ENCODE measurements around the gene TMEM143. TPM values are rescaled to one million over a fixed set of nuclear protein-coding genes. Genes with fewer than 3 reads are reported as not detected.

Gene TMEM143
- total RNA-seq, 1 donor from 2014 or later = 8.4 TPM

GRCh38 chr19:48367855-48368254 is 4.1 kb upstream of the TMEM143 start:
- Mint-ChIP-seq H3K27ac (ENCODE audit: unreplicated experiment) (peak overlapping the region; percentile 6), H3K9me3 (peaks cover 2% of the 10 kb centered on the region), H3K4me1 (peaks cover 10% of the 10 kb centered on the region), H3K36me3 (ENCODE audit: low read depth) (no peaks in the 10 kb centered on the region), H3K27me3 (ENCODE audit: low read depth) (no peaks in the 10 kb centered on the region), H3K4me3 (no peak overlapping the region)
- TF ChIP-seq, protein P1, sequence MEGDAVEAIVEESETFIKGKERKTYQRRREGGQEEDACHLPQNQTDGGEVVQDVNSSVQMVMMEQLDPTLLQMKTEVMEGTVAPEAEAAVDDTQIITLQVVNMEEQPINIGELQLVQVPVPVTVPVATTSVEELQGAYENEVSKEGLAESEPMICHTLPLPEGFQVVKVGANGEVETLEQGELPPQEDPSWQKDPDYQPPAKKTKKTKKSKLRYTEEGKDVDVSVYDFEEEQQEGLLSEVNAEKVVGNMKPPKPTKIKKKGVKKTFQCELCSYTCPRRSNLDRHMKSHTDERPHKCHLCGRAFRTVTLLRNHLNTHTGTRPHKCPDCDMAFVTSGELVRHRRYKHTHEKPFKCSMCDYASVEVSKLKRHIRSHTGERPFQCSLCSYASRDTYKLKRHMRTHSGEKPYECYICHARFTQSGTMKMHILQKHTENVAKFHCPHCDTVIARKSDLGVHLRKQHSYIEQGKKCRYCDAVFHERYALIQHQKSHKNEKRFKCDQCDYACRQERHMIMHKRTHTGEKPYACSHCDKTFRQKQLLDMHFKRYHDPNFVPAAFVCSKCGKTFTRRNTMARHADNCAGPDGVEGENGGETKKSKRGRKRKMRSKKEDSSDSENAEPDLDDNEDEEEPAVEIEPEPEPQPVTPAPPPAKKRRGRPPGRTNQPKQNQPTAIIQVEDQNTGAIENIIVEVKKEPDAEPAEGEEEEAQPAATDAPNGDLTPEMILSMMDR (conservative IDR thresholded peaks at IDR 0.05) = no peak
- no peak for DNase-seq (ENCODE audit: low read depth, low spot score)

DNA sequence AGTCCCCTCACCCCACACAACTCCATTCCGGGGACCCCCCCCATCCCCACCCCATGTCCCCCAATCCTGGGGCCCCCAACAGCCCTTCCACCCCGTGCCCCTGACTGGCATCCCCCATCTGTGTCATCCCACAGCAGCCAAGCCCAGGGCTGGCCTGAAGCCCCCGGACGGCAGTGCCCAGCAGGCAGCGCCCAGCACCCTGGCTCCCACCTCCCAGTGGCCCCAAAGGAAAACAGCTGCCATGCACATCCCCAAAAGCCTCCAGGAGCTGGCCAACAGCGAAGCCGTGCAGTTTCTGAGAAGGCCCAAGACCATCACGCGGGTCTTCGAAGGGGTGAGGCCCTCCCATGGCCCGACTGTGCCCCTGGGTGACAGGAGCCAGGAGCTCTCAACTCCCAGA is 1.9 kb upstream of the TMEM143 start:
- TF ChIP-seq, protein P1 (conservative IDR thresholded peaks at IDR 0.05) = no peak
- Mint-ChIP-seq H3K36me3 (ENCODE audit: low read depth) (no peaks in the 10 kb centered on the region), H3K4me3 (no peak overlapping the region), H3K9me3 (peaks cover 2% of the 10 kb centered on the region), H3K4me1 (peaks cover 12% of the 10 kb centered on the region), H3K27ac (ENCODE audit: unreplicated experiment) (no peak overlapping the region), H3K27me3 (ENCODE audit: low read depth) (no peaks in the 10 kb centered on the region)
- DNase-seq (ENCODE audit: low read depth, low spot score) = no peak

DNA sequence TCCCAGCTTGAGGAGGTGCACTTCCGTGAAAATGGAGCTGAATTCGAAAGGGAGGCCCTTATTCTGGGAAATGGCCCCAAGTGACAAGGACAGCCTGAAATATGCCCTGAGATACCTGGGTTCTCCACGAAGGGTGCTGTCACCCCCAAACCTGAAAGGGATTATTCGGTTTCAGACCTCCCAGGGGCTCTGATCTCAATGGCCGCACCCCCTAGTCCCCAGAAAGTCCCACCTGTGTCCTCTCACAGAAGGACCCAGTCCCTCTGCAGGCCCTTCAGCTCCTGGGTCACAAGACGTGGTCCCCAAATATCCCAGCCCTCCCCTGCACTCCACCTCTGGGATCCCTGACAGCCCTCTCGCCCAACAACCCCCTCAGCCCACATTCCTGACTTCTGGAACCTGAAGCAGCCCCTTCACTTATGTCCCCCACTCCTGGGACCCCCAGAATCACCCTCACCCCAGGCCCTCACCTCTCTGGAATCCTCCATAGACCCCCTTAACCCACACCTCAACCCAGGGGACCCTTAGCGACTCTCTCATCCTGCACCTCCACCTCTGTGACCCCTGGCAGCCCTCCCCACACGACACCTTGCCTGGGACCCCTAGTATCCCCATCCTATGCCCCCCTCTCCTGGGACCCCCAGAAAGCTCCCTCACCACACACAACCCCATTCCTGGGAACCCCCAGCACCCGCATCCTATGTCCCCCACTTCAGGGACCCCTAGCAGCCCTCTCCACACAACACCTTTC is 1.0 kb upstream of the TMEM143 start:
- Mint-ChIP-seq H3K4me1 (peaks cover 12% of the 10 kb centered on the region), H3K27me3 (ENCODE audit: low read depth) (peaks cover under 1% of the 10 kb centered on the region), H3K36me3 (ENCODE audit: low read depth) (no peaks in the 10 kb centered on the region), H3K9me3 (peaks cover 2% of the 10 kb centered on the region), H3K27ac (ENCODE audit: unreplicated experiment) (no peak overlapping the region), H3K4me3 (no peak overlapping the region)
- TF ChIP-seq, protein P1 (conservative IDR thresholded peaks at IDR 0.05) = no peak
- DNase-seq (ENCODE audit: low read depth, low spot score) = no peak

GRCh38 chr19:48363500-48363809 is 285 bp downstream of the TMEM143 start:
- H3K9me3 Mint-ChIP-seq = peaks cover 2% of the 10 kb centered on the region
- peak overlapping the region; percentile 94 for H3K27ac Mint-ChIP-seq (ENCODE audit: unreplicated experiment)
- peak overlapping the region; percentile 88 for H3K4me3 Mint-ChIP-seq
- H3K27me3 Mint-ChIP-seq (ENCODE audit: low read depth) = peaks cover 7% of the 10 kb centered on the region
- DNase-seq (ENCODE audit: low read depth, low spot score) = no peak
- TF ChIP-seq, protein P1 (conservative IDR thresholded peaks at IDR 0.05) = no peak
- no peaks in the 10 kb centered on the region for H3K36me3 Mint-ChIP-seq (ENCODE audit: low read depth)
- peaks cover 15% of the 10 kb centered on the region for H3K4me1 Mint-ChIP-seq

DNA sequence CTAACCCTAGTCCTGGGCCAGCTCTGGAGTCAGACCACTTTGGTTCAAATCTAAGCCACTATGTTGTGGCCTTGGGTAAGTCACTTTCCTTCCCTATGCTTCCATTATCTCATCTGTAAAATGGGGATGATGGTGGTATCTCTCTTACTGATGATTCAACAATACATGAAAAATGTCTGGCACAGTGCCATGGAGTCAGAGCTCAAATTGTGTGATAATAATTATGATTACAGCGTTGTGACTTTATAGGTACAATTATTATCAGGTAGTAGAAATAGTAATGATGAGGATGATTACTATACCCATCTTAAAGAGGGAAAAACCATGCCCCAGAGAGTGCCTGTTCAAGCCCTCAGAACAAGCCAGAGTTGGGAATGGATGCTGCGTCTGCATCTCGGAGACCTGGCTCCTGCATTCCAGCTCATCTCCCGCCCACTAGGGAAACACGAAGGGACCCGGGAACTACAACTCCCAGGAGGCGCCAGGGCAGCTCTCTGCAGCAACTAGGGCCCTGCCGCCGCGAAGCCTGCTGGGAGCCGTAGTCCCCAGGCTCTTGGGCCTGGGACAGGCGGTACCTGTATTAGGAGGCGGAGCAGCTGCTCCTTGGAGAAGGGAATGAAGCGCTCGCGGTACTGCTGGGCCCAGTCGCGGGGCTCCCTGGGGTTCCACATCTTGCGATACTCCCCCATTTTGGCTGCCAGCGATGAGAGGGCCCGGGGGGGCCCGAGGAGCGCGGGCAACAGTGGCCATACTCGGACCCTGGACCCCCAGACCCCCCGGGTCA is 832 bp downstream of the TMEM143 start:
- Mint-ChIP-seq H3K4me1 (peaks cover 17% of the 10 kb centered on the region), H3K9me3 (peaks cover 2% of the 10 kb centered on the region), H3K27me3 (ENCODE audit: low read depth) (peaks cover 8% of the 10 kb centered on the region), H3K36me3 (ENCODE audit: low read depth) (no peaks in the 10 kb centered on the region), H3K27ac (ENCODE audit: unreplicated experiment) (peak overlapping the region; percentile 58), H3K4me3 (peak overlapping the region; percentile 88)
- TF ChIP-seq, protein P1 (conservative IDR thresholded peaks at IDR 0.05) = no peak
- peak; percentile 86 for DNase-seq (ENCODE audit: low read depth, low spot score)
